ENCODE measurements around the gene SMIM32. TPM values are rescaled to one million over a fixed set of nuclear protein-coding genes. Genes with fewer than 3 reads are reported as not detected.

Gene SMIM32
- polyA plus RNA-seq, 1 donor from 2014 or later, result 3.6 TPM

DNA sequence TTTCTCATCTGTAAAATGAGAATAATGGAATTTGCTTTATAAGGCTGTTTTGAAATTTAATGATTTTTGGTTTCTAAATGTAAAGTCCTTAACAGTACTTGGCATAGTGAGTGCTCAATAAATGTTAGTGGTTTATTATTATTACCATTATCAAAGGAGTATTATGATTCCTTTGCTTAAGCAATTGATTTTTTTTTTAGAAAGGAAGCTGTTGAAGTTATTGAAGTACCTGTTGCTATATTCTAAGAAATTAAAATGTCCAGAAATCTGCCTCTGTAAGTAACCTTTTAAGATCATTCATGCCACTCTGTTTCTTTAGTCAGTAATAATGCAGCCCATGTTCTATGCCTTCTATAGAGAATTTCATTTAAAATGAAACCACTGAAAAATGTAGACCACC, 45.3 kb downstream of the SMIM32 start:
- Histone ChIP-seq H3K27me3 (ENCODE audit: insufficient read depth, low read depth, low read length) (no peaks in the 10 kb centered on the region), H3K27ac (ENCODE audit: low read length) (no peak overlapping the region), H3K4me3 (ENCODE audit: low read length) (no peak overlapping the region), H3K9me3 (ENCODE audit: low read length) (no peaks in the 10 kb centered on the region), H3K9ac (ENCODE audit: low read length) (no peak overlapping the region), H3K9me2 (ENCODE audit: insufficient read depth, low read length) (no peaks in the 10 kb centered on the region), H3K36me3 (ENCODE audit: insufficient read depth, low read length) (peaks cover 5% of the 10 kb centered on the region), H3F3A (ENCODE audit: insufficient read depth, low read length, poor library complexity, severe bottlenecking) (no peaks in the 10 kb centered on the region), H2AFZ (ENCODE audit: low read depth, low read length) (no peak overlapping the region), H4K20me1 (ENCODE audit: insufficient read depth) (no peaks in the 10 kb centered on the region), H3K4me2 (ENCODE audit: low read length) (no peak overlapping the region), H3K79me2 (replicated peaks; ENCODE audit: insufficient read depth, low read length) (peaks cover 66% of the 10 kb centered on the region)
- no peak for TF ChIP-seq TAF1 (IDR thresholded peaks at IDR 0.05; ENCODE audit: low read depth)
- no peak for TF ChIP-seq EZH2 (IDR thresholded peaks at IDR 0.05; ENCODE audit: borderline replicate concordance, insufficient read depth, low read length, poor library complexity, severe bottlenecking)
- TF ChIP-seq, protein P1, sequence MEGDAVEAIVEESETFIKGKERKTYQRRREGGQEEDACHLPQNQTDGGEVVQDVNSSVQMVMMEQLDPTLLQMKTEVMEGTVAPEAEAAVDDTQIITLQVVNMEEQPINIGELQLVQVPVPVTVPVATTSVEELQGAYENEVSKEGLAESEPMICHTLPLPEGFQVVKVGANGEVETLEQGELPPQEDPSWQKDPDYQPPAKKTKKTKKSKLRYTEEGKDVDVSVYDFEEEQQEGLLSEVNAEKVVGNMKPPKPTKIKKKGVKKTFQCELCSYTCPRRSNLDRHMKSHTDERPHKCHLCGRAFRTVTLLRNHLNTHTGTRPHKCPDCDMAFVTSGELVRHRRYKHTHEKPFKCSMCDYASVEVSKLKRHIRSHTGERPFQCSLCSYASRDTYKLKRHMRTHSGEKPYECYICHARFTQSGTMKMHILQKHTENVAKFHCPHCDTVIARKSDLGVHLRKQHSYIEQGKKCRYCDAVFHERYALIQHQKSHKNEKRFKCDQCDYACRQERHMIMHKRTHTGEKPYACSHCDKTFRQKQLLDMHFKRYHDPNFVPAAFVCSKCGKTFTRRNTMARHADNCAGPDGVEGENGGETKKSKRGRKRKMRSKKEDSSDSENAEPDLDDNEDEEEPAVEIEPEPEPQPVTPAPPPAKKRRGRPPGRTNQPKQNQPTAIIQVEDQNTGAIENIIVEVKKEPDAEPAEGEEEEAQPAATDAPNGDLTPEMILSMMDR (IDR thresholded peaks at IDR 0.05; ENCODE audit: poor library complexity, severe bottlenecking), result no peak
- TF ChIP-seq, protein P2, sequence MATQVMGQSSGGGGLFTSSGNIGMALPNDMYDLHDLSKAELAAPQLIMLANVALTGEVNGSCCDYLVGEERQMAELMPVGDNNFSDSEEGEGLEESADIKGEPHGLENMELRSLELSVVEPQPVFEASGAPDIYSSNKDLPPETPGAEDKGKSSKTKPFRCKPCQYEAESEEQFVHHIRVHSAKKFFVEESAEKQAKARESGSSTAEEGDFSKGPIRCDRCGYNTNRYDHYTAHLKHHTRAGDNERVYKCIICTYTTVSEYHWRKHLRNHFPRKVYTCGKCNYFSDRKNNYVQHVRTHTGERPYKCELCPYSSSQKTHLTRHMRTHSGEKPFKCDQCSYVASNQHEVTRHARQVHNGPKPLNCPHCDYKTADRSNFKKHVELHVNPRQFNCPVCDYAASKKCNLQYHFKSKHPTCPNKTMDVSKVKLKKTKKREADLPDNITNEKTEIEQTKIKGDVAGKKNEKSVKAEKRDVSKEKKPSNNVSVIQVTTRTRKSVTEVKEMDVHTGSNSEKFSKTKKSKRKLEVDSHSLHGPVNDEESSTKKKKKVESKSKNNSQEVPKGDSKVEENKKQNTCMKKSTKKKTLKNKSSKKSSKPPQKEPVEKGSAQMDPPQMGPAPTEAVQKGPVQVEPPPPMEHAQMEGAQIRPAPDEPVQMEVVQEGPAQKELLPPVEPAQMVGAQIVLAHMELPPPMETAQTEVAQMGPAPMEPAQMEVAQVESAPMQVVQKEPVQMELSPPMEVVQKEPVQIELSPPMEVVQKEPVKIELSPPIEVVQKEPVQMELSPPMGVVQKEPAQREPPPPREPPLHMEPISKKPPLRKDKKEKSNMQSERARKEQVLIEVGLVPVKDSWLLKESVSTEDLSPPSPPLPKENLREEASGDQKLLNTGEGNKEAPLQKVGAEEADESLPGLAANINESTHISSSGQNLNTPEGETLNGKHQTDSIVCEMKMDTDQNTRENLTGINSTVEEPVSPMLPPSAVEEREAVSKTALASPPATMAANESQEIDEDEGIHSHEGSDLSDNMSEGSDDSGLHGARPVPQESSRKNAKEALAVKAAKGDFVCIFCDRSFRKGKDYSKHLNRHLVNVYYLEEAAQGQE (IDR thresholded peaks at IDR 0.05; ENCODE audit: borderline replicate concordance), result no peak
- no peak for TF ChIP-seq POLR2AphosphoS5 (IDR thresholded peaks at IDR 0.05)
- TF ChIP-seq RAD21 (conservative IDR thresholded peaks at IDR 0.05), result no peak
- no peak for TF ChIP-seq EP300 (conservative IDR thresholded peaks at IDR 0.05; ENCODE audit: poor library complexity, severe bottlenecking)
- no peak for TF ChIP-seq SMC3 (conservative IDR thresholded peaks at IDR 0.05; ENCODE audit: poor library complexity)
- TF ChIP-seq MXI1 (conservative IDR thresholded peaks at IDR 0.05; ENCODE audit: poor library complexity, severe bottlenecking), result no peak

DNA sequence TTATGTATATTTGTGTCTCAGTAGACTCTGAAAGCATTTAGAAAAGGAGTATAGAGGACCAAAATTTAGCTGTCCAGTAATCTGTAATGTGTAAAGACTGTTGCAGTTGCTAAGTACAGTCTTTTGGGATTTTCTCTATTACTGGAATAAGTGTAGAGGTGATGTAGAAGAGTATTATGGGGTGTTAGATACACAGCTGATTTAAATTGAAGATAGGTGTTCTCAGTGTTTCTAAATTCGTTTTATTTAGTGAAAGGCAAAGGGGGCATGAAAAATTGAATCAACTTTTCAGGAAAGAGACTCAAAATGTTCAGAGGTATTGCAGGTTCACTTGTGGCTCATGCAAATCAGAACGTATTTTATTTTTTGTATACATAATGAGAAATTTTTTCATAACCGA, 46.8 kb downstream of the SMIM32 start:
- no peak overlapping the region for H3K27ac ChIP-seq (ENCODE audit: low read length)
- H2AFZ ChIP-seq (ENCODE audit: low read depth, low read length), result no peak overlapping the region
- H3K4me2 ChIP-seq (ENCODE audit: low read length), result no peak overlapping the region
- no peaks in the 10 kb centered on the region for H3F3A ChIP-seq (ENCODE audit: insufficient read depth, low read length, poor library complexity, severe bottlenecking)
- H3K9me3 ChIP-seq (ENCODE audit: low read length), result no peaks in the 10 kb centered on the region
- no peaks in the 10 kb centered on the region for H3K9me2 ChIP-seq (ENCODE audit: insufficient read depth, low read length)
- no peaks in the 10 kb centered on the region for H3K27me3 ChIP-seq (ENCODE audit: insufficient read depth, low read depth, low read length)
- peaks cover 60% of the 10 kb centered on the region for H3K79me2 ChIP-seq (replicated peaks; ENCODE audit: insufficient read depth, low read length)
- no peak overlapping the region for H3K9ac ChIP-seq (ENCODE audit: low read length)
- H3K4me3 ChIP-seq (ENCODE audit: low read length), result no peak overlapping the region
- TF ChIP-seq EZH2 (IDR thresholded peaks at IDR 0.05; ENCODE audit: borderline replicate concordance, insufficient read depth, low read length, poor library complexity, severe bottlenecking), result no peak
- TF ChIP-seq POLR2AphosphoS5 (IDR thresholded peaks at IDR 0.05), result no peak
- TF ChIP-seq RAD21 (conservative IDR thresholded peaks at IDR 0.05), result no peak
- TF ChIP-seq SMC3 (conservative IDR thresholded peaks at IDR 0.05; ENCODE audit: poor library complexity), result no peak
- TF ChIP-seq EP300 (conservative IDR thresholded peaks at IDR 0.05; ENCODE audit: poor library complexity, severe bottlenecking), result no peak
- TF ChIP-seq TAF1 (IDR thresholded peaks at IDR 0.05; ENCODE audit: low read depth), result no peak
- TF ChIP-seq, protein P2 (IDR thresholded peaks at IDR 0.05; ENCODE audit: borderline replicate concordance), result no peak
- TF ChIP-seq MXI1 (conservative IDR thresholded peaks at IDR 0.05; ENCODE audit: poor library complexity, severe bottlenecking), result no peak
- TF ChIP-seq, protein P1 (IDR thresholded peaks at IDR 0.05; ENCODE audit: poor library complexity, severe bottlenecking), result no peak
- no peaks in the 10 kb centered on the region for H3K36me3 ChIP-seq (ENCODE audit: insufficient read depth, low read length)
- no peaks in the 10 kb centered on the region for H4K20me1 ChIP-seq (ENCODE audit: insufficient read depth)
